SK-N-SH treated with all-trans-retinoic acid at 6 μM for 48 hours (cell line): Measurements from ENCODE around the gene NAGPA.

Experiments used
- GLIS3 ChIP-seq: fragments of 250-450 bp; sonication (Bioruptor Pico); IDR thresholded peaks from 2 replicates; pipeline ENCODE4 v1.5.0; 2020; ENCODE audit warnings: mild to moderate bottlenecking, moderate library complexity
- ZNF70 ChIP-seq: fragments of 450-650 bp; formaldehyde crosslinking; IDR thresholded peaks from 2 replicates; pipeline ENCODE4 v1.5.0; 2020; ENCODE audit warnings: mild to moderate bottlenecking, moderate library complexity

DNA sequence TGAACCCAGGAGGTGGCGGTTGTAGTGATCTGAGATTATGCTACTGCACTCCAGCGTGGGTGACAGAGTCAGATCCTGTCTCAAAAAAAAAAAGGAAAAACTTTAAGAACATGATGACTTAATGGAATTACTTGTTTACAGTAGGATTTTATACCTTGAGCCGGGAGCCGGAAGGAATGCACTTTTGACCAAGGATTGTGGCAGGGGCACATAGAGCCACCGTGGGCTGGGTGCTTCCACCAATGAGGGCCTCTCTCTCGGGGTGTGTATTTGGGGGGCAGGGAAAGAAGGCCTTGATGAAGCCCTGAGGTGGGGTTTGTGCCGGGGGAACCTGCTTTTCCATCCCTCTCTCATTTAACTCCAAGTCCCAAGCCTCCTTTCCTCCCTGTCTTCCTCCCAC, 6.7 kb upstream of the NAGPA start:
- TF ChIP-seq GLIS3 (CRISPR knock-in tag) (no peak), ZNF70 (CRISPR knock-in tag) (no peak)
